ENCODE results near the gene C20orf204. TPM values are rescaled to one million over a fixed set of nuclear protein-coding genes. Genes with fewer than 3 reads are reported as not detected.

C20orf204 gene, protein sequence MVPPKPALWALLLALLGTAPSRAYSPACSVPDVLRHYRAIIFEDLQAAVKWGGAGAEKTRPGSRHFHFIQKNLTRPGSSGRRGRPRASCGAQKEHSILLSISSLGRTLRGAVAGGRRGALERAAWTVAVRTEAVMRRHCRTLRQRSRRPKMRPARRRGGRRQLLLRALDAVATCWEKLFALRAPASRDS
- total RNA-seq (2022; extraction: Qiagen RNA extraction; ENCODE audit: low read depth) = 0.16 to 0.57 TPM (median 0.37 TPM) in 5 replicates

DNA sequence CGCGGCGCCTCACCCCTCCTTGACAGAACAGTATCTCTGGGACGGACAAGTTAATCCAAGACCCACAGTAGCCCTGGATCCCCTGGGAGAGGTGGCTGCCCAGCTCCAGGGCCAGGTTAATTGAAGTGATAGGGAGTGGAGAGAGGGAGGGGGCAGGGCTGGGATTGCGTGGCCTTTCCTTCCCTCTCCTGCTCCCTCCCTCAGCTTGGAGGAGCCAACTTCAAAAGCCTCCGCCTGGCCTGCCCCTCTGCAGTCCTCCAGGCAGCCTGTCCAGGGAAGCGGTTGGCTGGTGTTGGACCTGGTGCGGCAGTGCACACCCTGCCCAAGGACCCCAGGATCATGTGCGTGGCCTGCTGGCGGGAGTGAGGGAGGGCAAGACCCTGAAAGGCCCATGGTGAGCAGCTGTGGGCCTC lies at the start of gene C20orf204:
TSS of gene C20orf204 (plus strand) at position 250 of the 413 bp plus-strand sequence. CDS start at position 392, 142 bp downstream.

GRCh38 chr20:64049060-64049877 lies 13.3 kb downstream of the C20orf204 start, which contains the start of gene SOX18:
Gene SOX18, minus strand, starts transcription at chr20:64049639. Its CDS starts 123 bp downstream, at chr20:64049516.

GRCh38 chr20:64062596-64063388 lies 26.8 kb downstream of the C20orf204 start, which contains the start of gene TCEA2:
Gene TCEA2, plus strand, starts transcription at chr20:64063198. Its CDS starts 115 bp downstream, at chr20:64063313.

GRCh38 chr20:64079273-64080012 lies 43.5 kb downstream of the C20orf204 start, which contains the start of gene RGS19:
Gene RGS19, minus strand, starts transcription at chr20:64079518. Its CDS starts 2,632 bp downstream, at chr20:64076886.

DNA sequence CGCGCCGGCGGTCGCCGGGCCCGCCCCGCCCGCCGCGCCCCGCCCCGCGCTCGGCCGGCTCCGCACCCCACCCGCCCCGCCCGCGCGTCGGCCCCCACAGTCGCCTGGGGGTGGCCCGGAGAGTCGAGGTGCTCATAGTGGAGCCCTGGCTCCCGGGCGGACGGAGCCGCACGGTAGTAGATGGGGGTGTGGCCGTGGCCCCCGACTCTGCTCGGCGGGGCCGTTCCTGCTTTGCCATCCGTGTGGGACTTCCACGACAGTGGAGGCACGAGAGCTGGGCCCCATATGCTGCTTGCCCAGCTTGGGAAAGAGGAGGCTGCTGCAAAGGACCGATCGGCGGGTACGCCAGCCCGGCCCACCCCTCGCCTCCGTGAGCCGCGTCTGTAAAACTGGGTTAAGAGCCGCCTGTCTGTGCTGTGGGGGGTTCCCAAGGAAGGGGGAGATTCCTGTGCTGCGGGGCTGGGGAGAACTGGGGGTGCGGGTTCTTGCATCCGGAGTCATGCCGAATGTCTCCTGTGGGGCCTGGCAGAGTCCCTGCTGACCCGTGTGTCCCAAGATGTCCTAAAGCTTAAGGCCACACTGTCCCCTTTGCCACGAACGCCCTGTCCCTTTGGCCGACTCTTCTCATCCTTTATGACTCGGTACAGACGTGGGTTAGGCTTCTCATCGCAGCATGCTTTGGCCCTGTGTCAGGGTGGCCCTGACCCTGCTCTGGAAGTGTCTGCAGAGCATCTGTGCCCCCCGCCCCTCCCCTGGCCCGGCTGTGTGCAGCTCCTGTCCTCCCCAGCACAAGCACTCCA lies 44.2 kb downstream of the C20orf204 start, which contains the start of gene OPRL1:
TSS of gene OPRL1 (plus strand) at position 70 of the 800 bp plus-strand sequence. CDS start 12,639 bp downstream, outside the sequence.

DNA sequence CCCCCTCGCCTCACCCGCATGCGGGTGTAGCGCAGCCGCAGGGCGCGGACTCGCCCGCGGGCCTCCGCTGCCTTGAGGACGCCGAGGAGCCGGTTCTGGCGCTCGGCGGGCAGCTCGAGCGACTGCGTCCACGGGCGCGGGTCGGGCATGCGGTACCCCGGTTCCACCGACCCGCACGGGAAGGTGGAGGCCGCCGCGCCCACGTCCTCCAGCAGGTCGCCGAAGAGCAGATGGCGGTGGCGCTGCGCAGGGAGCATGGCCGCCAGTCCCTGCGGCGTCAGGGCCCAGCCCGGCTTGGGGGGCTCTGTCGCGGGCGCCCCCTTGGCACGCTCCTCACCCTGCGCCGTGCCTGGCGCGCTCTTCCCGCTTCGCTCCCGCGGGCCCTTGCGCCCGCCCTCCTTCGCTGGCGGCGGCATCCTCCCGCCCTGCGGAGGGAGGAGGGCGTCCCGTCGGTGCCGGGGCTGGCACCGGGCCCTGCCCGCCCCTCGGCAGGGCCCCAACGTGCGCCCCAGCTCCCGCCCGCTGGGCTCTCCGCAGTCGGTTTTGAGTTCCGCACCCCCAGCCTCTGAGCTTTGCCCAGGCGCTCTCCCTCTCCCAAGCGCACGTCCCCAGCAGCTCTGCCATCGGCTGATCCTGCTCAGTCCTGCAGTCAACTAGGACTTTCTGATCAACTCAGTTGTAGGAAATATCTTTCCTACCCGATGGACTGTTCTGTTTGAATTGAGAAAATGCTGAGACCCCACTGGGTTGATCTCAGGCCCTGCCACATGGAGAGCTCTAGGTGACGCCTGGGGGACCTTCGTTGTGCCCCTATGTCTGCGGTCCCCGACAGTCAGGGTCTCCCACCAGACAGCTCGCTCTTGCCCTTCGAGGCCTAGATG lies 48.1 kb downstream of the C20orf204 start, which contains the start of gene LKAAEAR1:
TSS of gene LKAAEAR1 (minus strand) at position 595 of the 881 bp plus-strand sequence. CDS start at position 416, 179 bp downstream.

Other genes starting within 250 kb of the C20orf204 start
- 0.59 to 1.1 TPM (median 0.78 TPM) in 5 replicates for gene ZBTB46, start 204.9 kb upstream of the C20orf204 start, total RNA-seq (2022; extraction: Qiagen RNA extraction; ENCODE audit: low read depth)
- gene ABHD16B, start 174.7 kb upstream of the C20orf204 start, total RNA-seq (2022; extraction: Qiagen RNA extraction; ENCODE audit: low read depth) = 0.05 TPM in 1 of 5 replicates, not detected in the others
- 125 to 141 TPM (median 132 TPM) in 5 replicates for gene TPD52L2, start 170.9 kb upstream of the C20orf204 start, total RNA-seq (2022; extraction: Qiagen RNA extraction; ENCODE audit: low read depth)
- 24.9 to 32.4 TPM (median 29.2 TPM) in 5 replicates for gene DNAJC5, start 141.1 kb upstream of the C20orf204 start, total RNA-seq (2022; extraction: Qiagen RNA extraction; ENCODE audit: low read depth)
- gene UCKL1, start 79.8 kb upstream of the C20orf204 start, total RNA-seq (2022; extraction: Qiagen RNA extraction; ENCODE audit: low read depth) = 22.3 to 34.4 TPM (median 28.8 TPM) in 5 replicates
- 9.7 to 13.9 TPM (median 10.9 TPM) in 5 replicates for gene ZNF512B, start 66.3 kb upstream of the C20orf204 start, total RNA-seq (2022; extraction: Qiagen RNA extraction; ENCODE audit: low read depth)
- gene SAMD10, start 56.5 kb upstream of the C20orf204 start, total RNA-seq (2022; extraction: Qiagen RNA extraction; ENCODE audit: low read depth) = not detected in 5 replicates
- gene PRPF6, start 55.0 kb upstream of the C20orf204 start, total RNA-seq (2022; extraction: Qiagen RNA extraction; ENCODE audit: low read depth) = 54.8 to 58.4 TPM (median 57.1 TPM) in 5 replicates
- 0.58 to 2.3 TPM (median 2.2 TPM) in 5 replicates for gene SOX18, start 13.5 kb downstream of the C20orf204 start, total RNA-seq (2022; extraction: Qiagen RNA extraction; ENCODE audit: low read depth)
- gene TCEA2, start 27.0 kb downstream of the C20orf204 start, total RNA-seq (2022; extraction: Qiagen RNA extraction; ENCODE audit: low read depth) = 32.0 to 50.8 TPM (median 45.4 TPM) in 5 replicates
- 13.7 to 27.6 TPM (median 23.8 TPM) in 5 replicates for gene RGS19, start 43.3 kb downstream of the C20orf204 start, total RNA-seq (2022; extraction: Qiagen RNA extraction; ENCODE audit: low read depth)
- 0.44 to 0.76 TPM (median 0.57 TPM) in 5 replicates for gene OPRL1, start 43.9 kb downstream of the C20orf204 start, total RNA-seq (2022; extraction: Qiagen RNA extraction; ENCODE audit: low read depth)
- gene LKAAEAR1, start 48.2 kb downstream of the C20orf204 start, total RNA-seq (2022; extraction: Qiagen RNA extraction; ENCODE audit: low read depth) = 0.72 to 1.5 TPM (median 1.4 TPM) in 5 replicates
- not detected in 5 replicates for gene NPBWR2, start 71.4 kb downstream of the C20orf204 start, total RNA-seq (2022; extraction: Qiagen RNA extraction; ENCODE audit: low read depth)
- gene MYT1, start 128.3 kb downstream of the C20orf204 start, total RNA-seq (2022; extraction: Qiagen RNA extraction; ENCODE audit: low read depth) = 0.05 to 0.27 TPM (median 0.09 TPM) in 4 of 5 replicates, not detected in the other
- 9.8 to 16.4 TPM (median 13.0 TPM) in 5 replicates for gene PCMTD2, start 219.6 kb downstream of the C20orf204 start, total RNA-seq (2022; extraction: Qiagen RNA extraction; ENCODE audit: low read depth)

Measured in A549 treated with CpdA at 1 μM for 4 hours (cell line).